Measurements from ENCODE around the gene ZBTB40. TPM values are rescaled to one million over a fixed set of nuclear protein-coding genes. Genes with fewer than 3 reads are reported as not detected.

Gene ZBTB40
- total RNA-seq, 1 experiment from 2014 or later, result 21.4 TPM

GRCh38 chr1:22415489-22415888 lies 36.2 kb upstream of the ZBTB40 start:
- H3K4me3 ChIP-seq, result no peak overlapping the region
- no peaks in the 10 kb centered on the region for H3K79me2 ChIP-seq (ENCODE audit: low read depth)
- intact Hi-C loops (cut with micrococcal nuclease; ENCODE audit: unreplicated experiment), result loop anchor here (5.0 to 10.0 kb wide), 5 partner anchors 141 to 1151 kb away; partner anchors contain the start of gene RAP1GAP
- ChIA-PET POLR2A (ENCODE audit: unreplicated experiment) (interaction anchor here (0.6 kb wide), 1 partner anchor 124 kb away, joined by 5 read pairs; no protein-coding TSS in a partner anchor), CTCF (interaction anchor here (0.5 to 0.8 kb wide), 4 partner anchors 39 to 459 kb away, joined by 3 to 13 read pairs (median 3); no protein-coding TSS in a partner anchor)
- no peaks in the 10 kb centered on the region for H3K9me2 ChIP-seq (ENCODE audit: insufficient read depth)
- TF ChIP-seq CTCF (conservative IDR thresholded peaks at IDR 0.05) (no peak), EZH2 (IDR thresholded peaks at IDR 0.05; ENCODE audit: low read depth) (no peak)
- H3K36me3 ChIP-seq (ENCODE audit: low read depth), result no peaks in the 10 kb centered on the region
- H2AFZ ChIP-seq, result no peak overlapping the region
- no peak overlapping the region for H3K27ac ChIP-seq
- peaks cover 32% of the 10 kb centered on the region for H3K4me1 ChIP-seq (replicated peaks; ENCODE audit: insufficient read depth)
- no peak overlapping the region for H3K4me2 ChIP-seq
- no peaks in the 10 kb centered on the region for H3K9me3 ChIP-seq (ENCODE audit: insufficient read depth, low read depth)
- no peaks in the 10 kb centered on the region for H4K20me1 ChIP-seq (ENCODE audit: insufficient read depth)
- H3F3A ChIP-seq (ENCODE audit: insufficient read depth, low read depth), result peaks cover 25% of the 10 kb centered on the region; the same call in 1 of the 2 replicates
- BruUV-seq (replicated peaks), result no TSS peak
- H3K27me3 ChIP-seq (ENCODE audit: insufficient read depth, low read depth), result no peaks in the 10 kb centered on the region
- no peak for DNase-seq

DNA sequence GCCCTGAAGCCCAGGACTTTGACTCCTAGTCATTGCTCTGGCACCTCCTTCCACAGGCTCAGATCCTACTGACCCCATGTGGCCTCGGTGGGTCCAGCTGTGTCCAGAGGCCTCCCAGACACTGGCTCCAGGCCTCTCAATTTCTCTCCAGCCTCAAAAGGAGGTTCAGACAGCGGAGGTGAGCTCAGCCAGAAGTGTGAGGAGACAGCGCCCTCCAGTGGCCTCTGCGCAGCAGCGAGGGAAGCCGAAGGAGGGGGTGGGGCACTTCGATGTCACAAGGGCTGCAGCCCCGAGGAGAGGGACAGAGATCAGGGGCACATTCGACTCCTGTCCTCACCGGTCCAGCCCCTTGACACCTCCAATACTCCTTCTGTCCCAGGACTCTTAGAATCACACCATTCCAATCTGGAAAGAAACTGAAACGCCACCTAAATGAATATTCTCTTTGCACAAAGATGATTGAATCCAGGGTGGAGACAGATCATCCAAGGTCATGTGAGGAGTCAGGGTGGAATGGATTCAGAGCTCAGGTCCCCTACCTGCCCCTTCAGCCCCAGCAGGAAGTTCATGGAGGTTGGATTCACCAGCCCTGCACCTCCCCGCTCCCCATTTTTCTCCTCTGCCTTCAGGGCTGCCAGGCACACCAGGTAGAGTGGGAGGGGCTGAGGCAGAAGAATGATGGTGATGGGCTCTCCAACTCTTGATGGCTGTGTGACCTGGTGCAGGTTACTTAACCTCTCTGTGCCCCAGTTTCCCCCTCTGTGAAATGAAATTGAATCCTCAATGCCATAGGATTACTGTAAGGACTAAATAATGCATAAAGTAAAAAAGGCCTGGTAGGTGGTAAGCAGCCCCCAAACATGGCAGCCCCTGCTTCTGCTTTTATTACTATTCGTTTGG lies 34.8 kb upstream of the ZBTB40 start:
- no peaks in the 10 kb centered on the region for H3K9me2 ChIP-seq (ENCODE audit: insufficient read depth)
- no peaks in the 10 kb centered on the region for H4K20me1 ChIP-seq (ENCODE audit: insufficient read depth)
- BruUV-seq (replicated peaks), result no TSS peak
- no peaks in the 10 kb centered on the region for H3K36me3 ChIP-seq (ENCODE audit: low read depth)
- TF ChIP-seq EZH2 (IDR thresholded peaks at IDR 0.05; ENCODE audit: low read depth) (no peak), CTCF (conservative IDR thresholded peaks at IDR 0.05) (peak; percentile 92)
- peak overlapping the region; percentile 55; the same call in 1 of the 2 replicates for H3K4me2 ChIP-seq
- ChIA-PET POLR2A (ENCODE audit: unreplicated experiment) (interaction anchor here (0.5 to 0.7 kb wide), 3 partner anchors 191 to 1037 kb away, joined by 4 to 7 read pairs (median 5); no protein-coding TSS in a partner anchor), CTCF (interaction anchor here (0.6 to 1.8 kb wide), 6 partner anchors 29 to 1047 kb away, joined by 3 to 13 read pairs (median 5); no protein-coding TSS in a partner anchor)
- H3K79me2 ChIP-seq (ENCODE audit: low read depth), result no peaks in the 10 kb centered on the region
- DNase-seq, result peak; percentile 51 to 80
- no peaks in the 10 kb centered on the region for H3K27me3 ChIP-seq (ENCODE audit: insufficient read depth, low read depth)
- intact Hi-C loops (cut with micrococcal nuclease; ENCODE audit: unreplicated experiment), result loop anchor here (1.0 to 10.0 kb wide), 6 partner anchors 142 to 1152 kb away; partner anchors contain the start of gene RAP1GAP
- H3K9me3 ChIP-seq (ENCODE audit: insufficient read depth, low read depth), result no peaks in the 10 kb centered on the region
- peaks cover 29% of the 10 kb centered on the region for H3K4me1 ChIP-seq (replicated peaks; ENCODE audit: insufficient read depth)
- no peak overlapping the region for H2AFZ ChIP-seq
- H3K27ac ChIP-seq, result no peak overlapping the region
- H3K4me3 ChIP-seq, result no peak overlapping the region
- peaks cover 25% of the 10 kb centered on the region; the same call in 1 of the 2 replicates for H3F3A ChIP-seq (ENCODE audit: insufficient read depth, low read depth)

GRCh38 chr1:22417466-22417865 lies 34.2 kb upstream of the ZBTB40 start:
- Histone ChIP-seq H3K27me3 (ENCODE audit: insufficient read depth, low read depth) (no peaks in the 10 kb centered on the region), H3K27ac (no peak overlapping the region), H3K36me3 (ENCODE audit: low read depth) (no peaks in the 10 kb centered on the region), H3K4me3 (no peak overlapping the region), H3K79me2 (ENCODE audit: low read depth) (no peaks in the 10 kb centered on the region), H3K9me3 (ENCODE audit: insufficient read depth, low read depth) (no peaks in the 10 kb centered on the region), H2AFZ (no peak overlapping the region), H3K4me2 (no peak overlapping the region), H4K20me1 (ENCODE audit: insufficient read depth) (no peaks in the 10 kb centered on the region), H3K9me2 (ENCODE audit: insufficient read depth) (no peaks in the 10 kb centered on the region), H3K4me1 (replicated peaks; ENCODE audit: insufficient read depth) (peaks cover 23% of the 10 kb centered on the region), H3F3A (ENCODE audit: insufficient read depth, low read depth) (peaks cover 19% of the 10 kb centered on the region; the same call in 1 of the 2 replicates)
- ChIA-PET CTCF (interaction anchor here (1.8 kb wide), 1 partner anchor 286 kb away, joined by 6 read pairs; no protein-coding TSS in a partner anchor), POLR2A (ENCODE audit: unreplicated experiment) (no interaction called here)
- TF ChIP-seq CTCF (conservative IDR thresholded peaks at IDR 0.05) (no peak), EZH2 (IDR thresholded peaks at IDR 0.05; ENCODE audit: low read depth) (no peak)
- no TSS peak for BruUV-seq (replicated peaks)
- intact Hi-C loops (cut with micrococcal nuclease; ENCODE audit: unreplicated experiment), result loop anchor here (5.0 to 10.0 kb wide), 5 partner anchors 143 to 1153 kb away; partner anchors contain the start of gene RAP1GAP
- DNase-seq, result no peak
